Cerebellar cortex (tissue), 1 donor: ENCODE measurements around the gene PARK7.

Source experiments
- DNase-seq: peaks from one replicate; pipeline ENCODE4 v3.0.0-alpha.2; 2015; ENCODE audit warnings: low spot score

The PARK7 gene

DNA sequence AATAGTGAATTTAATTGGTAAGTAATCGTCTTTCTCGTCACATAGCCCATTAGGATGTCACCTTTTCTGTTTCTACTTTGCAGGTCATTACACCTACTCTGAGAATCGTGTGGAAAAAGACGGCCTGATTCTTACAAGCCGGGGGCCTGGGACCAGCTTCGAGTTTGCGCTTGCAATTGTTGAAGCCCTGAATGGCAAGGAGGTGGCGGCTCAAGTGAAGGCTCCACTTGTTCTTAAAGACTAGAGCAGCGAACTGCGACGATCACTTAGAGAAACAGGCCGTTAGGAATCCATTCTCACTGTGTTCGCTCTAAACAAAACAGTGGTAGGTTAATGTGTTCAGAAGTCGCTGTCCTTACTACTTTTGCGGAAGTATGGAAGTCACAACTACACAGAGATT, 23.3 kb downstream of the PARK7 start:
- DNase-seq: no peak

DNA sequence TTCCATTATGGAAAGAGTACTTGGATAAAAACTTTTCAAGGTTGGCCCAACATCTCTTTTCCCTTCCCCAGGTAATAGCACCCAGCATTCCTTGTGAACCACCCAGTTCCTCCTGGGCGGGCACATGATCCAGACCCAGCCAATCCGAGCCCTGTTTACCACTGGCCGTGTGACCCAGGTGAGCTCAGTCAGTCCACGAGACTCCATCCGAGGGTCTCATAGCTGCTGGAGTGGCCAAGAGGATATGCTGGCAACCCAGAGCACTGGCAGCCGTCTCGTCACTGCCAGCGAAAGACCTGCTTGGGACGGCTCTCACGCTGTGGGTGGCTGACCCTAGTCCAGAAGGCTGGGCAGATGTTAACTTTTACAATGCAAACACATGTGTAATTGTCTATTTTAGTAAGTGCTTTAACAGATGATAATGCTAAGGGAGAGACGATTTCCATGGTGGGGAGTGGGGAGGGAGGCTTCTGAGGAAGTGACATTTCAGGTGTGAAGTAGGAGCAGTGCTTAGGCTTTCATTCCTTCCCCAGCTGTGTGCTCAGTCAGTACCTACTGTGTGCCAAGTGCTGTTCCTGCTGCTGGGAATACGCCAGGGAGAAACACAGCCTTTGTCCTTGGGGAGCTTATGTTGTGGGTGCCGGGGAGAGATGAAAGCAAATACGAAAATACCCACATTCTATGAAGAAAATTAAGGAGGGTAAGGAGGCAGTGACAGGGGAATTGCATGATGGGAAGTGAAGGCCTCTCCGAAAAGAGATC, 24.5 kb downstream of the PARK7 start:
- DNase-seq: no peak

DNA sequence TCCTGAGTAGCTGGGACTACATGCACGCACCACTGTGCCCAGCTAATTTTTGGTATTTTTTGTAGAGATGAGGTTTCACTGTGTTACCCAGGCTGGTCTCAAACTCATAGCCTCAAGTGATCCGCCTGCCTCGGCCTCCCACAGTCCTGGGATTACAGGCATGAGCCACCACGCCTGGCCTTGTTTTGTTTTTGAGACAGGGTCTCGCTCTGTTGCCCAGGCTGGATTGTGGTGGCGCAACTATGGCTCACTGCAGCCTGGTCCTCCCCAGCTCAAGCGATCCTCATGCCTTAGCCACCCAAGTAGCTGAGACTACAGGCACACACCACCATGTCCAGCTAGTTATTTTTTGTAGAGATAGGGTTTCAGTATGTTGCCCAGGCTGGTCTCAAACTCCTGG, 26.0 kb downstream of the PARK7 start:
- DNase-seq: no peak

DNA sequence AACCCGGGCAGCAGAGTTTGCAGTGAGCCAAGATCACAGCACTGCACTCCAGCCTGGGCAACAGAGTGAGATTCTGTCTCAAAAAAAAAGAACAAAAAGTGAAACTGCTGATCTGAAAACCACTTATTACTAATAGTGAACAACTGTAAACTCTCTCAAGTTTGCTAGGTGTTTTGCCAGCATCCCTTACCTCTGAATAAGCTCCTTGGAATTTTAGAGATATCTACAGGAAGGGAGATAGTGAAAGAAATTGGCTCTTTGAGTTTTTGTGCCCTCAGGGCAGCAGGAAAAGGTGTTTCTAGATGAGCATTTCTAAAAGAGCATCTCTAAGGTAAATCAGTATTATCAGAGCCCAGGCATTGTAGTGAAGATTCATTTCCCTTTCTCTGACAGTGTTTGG, 27.1 kb downstream of the PARK7 start:
- DNase-seq: no peak

DNA sequence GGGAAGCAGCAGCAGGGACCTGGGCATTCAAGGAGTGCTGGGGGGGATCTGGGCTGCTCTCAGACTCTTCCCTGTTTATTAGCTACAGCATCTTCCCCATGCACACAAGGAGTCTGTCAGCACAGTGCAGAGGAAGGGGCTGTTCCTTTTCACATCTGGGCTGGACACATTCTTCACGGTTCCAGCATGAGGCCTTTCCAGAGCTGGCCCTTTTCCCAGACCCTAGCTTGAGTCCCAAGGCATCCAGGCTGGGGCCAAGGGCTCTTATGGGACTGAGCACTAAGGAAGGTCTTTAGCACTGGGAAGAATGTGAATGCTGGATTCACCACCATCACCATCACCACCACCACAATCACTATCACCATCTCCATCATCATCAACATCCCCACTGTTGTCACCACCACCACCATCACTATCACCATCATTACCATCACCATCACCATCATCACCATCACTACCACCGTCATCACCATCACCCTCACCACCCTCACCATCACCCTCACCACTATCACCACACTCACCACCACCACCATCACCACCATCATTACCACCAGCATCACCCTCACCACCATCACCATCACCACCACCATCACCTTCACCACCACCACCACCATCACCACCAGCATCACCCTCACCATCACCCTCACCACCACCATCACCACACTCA, 28.4 kb downstream of the PARK7 start:
- DNase-seq: no peak

DNA sequence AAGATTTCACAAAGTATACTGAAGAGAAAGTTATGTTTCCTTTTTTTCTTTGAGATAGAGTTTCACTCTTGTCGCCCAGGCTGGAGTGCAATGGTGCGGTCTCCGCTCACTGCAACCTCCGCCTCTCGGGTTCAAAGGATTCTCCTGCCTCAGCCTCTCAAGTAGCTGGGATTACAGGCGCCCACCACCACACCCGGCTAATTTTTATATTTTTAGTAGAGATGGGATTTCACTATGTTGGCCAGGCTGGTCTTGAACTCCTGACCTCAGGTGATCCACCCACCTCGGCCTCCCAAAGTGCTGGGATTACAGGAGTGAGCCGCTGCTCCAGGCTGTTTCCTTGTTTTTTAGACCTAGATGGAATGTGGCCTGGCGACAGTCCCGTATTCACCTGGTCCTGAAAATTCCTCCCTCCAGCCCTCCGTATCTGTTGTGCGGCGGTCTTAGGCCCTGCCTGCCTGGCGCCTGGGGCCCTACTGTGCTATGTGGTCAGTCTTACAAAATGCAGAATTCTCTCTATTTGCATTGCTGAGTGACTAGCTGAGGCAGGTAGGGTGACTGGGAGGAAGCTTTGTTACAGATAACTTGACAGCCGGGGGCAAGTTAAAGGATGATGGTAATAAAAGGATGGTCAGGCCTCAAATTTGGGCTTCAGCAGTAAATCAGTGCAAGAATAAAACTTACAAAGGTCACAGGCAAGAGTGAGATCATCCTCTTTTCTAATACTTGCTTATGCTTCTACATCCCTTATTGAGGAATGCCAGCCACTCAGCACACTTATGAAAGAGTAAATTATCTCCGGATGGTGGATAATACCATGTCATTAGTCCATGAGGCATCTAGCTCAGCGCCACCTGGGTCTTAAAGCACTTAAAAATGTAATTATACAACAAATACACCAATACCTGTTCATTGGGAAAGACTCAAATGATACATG, 30.3 kb downstream of the PARK7 start:
- no peak for DNase-seq

DNA sequence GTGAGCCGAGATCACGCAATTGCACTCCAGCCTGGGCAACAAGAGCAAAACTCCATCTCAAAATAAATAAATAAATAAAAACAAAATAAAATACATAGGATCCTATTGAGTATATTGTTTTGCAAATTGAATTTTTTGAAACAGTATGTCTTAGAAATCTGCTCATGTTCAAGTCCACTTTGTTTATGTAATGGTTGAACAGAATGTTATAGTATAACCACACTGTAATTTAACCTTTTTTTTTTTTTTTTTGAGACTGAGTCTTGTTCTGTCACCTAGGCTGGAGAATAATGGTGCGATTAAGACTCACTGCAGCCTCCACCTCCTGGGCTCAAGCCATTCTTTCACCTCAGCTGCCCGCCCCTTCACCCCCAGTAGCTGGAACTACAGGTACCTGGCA, 31.4 kb downstream of the PARK7 start:
- DNase-seq: no peak

DNA sequence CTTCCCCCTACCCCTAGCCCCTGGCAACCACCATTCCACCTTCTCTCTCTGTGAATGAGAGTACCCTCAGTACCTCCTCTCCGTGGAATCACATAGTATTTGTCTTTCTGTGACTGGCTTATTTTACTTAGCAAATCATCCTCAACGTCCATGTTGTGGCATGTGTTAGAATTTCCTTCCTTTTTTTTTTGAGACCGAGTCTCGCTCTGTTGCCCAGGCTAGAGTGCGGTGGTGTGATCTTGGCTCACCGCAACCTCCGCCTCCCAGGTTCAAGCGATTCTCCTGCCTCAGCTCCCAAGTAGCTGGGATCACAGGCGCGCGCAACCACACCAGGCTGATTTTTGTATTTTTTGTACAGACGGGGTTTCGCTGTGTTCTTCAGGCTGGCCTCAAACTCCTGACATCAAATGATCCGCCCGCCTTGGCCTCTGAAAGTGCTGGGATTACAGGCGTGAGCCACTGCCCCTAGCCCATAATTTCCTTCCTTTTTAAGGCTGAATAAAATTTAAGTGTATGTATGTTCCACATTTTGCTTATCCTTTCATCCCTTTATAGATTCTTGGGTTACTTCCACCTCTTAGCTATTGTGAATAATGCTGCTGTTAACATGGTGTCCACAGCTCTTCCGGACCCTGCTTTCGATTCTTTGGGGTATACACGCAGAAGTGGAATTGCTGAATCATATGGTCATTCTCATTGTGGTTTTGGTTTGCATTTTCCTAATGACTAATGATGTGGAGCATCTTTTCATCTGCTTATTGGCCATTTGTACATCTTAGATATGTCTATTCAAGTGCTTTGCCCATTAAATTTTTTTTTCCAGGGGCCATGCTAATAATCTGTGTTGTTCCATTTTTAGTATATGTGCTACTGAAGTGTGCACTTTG, 32.3 kb downstream of the PARK7 start:
- DNase-seq: no peak

DNA sequence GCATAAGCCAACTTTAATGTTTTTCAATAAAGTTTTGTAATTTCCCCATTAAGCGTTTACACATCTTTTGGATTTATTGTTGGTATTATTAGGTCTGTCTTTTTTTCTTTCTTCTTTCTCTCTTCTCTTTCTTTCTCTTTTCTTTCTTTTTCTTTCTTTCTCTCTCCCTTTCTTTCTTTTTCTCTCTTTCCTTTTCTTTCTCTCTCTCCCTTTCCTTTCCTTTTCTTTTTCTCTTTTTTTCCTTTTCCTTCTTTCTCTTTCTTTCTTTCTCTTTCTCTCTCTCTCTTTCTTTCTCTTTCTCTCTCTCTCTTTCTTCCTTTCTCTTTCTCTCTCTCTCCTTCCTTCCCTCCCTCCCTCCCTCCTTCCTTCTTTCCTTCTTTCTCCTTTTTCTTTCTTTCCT, 33.3 kb downstream of the PARK7 start:
- no peak for DNase-seq

DNA sequence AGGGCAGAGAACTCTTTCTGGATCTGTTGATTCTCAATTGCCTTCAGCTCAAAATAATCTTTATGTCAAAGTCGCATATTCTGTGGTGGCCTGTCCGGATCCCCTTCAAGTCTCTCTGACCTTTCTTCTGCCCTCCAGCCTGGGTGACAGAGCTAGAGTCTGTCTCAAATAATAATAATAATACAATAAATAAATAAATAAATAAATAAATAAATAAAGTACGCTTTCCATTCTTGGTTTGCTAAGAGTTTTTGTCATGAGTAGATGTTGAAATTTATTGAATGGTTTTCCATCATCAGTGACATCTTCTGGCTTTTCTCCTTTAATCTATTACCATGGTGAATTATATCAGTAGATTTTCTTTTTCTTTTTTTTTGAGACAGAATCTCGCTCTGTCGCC, 33.9 kb downstream of the PARK7 start:
- DNase-seq: no peak

DNA sequence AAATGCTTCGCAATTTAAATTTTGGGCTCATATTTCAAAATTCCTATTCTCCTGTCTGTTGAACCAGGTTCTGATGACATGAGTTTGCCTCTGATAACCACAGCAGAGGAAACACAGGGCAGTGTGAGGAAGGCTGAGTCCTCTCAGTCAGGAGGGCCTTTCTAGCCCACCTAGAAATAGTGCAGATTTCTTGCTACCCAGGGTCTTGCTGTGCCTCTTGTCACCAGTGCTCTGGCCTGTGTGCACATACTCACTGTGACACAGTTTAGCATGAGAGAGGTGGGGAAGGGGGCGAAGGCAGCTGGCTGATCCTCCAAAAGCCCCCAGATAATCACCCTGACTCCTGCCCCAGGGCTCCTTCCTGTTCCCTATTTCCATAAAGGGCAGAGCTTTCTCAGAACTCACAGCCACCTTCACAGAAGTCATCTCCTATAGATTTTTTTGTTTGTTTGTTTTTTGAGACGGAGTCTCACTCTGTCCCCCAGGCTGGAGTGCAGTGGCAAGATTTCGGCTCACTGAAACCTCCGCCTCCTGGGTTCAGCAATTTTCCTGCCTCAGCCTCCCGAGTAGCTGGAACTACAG, 40.9 kb downstream of the PARK7 start:
- no peak for DNase-seq

DNA sequence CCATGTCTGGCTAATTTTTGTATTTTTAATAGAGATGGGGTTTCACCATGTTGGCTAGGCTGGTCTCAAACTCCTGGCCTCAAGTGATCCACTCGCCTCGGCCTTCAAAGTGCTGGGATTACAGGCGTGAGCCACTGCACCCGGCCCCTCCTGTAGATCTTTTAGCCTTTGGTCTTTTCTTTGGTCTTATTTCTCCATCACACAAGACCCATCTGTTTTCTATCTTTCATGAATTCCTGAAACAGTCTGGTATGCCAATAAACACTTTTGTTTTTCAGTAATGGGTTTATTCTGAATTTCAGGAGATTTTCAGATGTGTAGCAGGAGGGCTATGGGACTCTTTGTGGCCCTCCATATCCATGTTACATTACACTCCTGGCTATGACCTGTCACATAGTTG, 41.4 kb downstream of the PARK7 start:
- DNase-seq: no peak

DNA sequence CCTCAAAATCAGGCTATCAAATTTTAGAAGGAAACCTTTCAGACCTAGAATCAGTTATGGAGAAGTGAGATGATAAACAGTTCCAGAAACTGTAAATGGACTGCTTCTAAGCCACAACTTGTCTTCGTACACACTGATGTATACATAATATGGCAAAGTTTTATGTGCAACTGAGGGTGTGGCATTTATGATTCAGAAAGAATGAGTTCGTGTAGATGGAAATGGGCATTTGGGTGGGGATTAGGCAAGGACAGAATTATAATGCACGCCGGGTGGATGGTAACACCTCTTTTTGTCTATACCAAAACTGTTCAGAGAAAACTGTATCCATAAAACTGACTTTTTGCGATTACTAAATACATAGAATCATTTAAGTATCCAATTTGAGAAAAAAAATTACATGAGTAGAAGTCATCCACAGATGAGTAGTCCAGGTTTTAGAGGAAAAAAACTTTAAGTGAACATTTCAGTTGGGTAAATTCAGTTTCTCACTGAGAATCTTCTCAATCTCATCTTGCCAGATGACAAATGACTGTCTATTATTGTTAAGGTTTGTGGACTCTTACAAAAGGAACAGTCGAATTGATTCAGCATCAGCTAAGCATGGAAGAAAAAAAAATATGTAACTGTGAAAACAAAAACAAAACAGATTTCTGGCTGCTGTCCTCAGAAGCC, 42.1 kb downstream of the PARK7 start:
- DNase-seq: no peak

DNA sequence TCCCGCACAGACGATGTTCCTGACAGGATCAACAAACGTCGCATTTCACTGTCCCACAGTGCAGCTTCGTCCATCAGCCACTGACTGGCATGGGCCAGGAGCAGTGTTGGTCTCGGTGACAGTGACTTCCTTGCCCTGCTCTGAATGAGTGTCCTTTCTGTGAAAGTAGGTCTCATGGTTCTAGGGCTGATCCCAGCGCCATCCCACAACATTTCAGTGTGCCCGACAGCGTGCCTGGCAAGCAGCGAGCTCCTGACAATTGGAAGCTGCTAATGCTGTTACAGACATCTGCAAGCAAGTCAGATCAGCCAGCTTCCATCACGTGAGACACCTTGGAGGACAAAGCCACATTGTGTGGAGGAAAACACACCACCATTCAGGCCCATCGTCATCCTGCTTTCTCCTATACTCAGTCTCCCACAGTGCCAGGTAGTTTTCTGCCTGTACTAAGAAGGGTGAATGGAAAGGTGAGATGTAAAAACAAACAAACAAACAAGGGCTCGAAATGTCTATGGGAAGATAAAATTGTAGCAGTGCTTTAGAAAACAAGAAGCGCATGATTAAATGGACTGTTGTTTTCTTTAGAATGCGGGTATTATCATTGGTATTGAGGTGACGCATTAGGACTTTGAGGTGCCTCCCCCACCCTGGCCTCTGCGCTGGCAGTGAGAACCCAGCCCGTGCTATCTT, 42.7 kb downstream of the PARK7 start:
- peak; percentile 63 for DNase-seq

DNA sequence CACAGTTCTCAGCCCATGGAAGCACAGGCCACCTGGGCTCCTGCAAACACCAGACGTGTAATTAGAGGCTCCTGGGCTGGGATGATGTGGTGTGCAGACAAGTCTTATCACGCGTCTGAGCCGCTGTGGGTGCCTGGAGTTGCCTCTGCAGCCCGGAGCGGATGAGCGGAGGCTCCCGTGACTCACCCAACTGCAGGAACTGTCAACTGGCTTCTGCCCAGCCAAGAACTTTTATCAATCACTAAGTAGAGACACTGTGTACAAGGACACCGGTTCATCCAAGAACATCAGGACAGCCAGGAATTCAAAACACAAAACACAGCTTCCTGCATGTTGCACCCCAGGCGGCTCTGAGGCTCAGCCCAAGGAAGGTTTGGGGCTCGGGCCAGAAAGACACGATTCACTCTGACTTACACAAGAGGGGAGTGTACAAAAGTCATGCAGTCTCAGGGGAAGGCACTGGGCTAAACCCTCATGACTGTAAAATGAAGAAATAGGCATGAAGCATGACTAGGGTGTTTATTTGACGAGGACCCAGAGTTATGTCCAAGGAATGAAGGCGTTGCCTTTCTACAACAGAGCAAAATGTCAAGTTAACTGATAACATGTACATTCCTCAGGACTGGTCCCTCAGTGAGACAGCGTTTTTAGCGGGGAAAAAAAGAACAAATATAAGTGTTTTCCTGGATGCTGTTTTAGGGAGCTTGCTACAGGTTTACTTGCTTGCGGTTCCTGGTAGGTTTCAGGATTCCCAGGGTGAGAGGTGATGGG, 43.5 kb downstream of the PARK7 start:
- DNase-seq: peak; percentile 60

DNA sequence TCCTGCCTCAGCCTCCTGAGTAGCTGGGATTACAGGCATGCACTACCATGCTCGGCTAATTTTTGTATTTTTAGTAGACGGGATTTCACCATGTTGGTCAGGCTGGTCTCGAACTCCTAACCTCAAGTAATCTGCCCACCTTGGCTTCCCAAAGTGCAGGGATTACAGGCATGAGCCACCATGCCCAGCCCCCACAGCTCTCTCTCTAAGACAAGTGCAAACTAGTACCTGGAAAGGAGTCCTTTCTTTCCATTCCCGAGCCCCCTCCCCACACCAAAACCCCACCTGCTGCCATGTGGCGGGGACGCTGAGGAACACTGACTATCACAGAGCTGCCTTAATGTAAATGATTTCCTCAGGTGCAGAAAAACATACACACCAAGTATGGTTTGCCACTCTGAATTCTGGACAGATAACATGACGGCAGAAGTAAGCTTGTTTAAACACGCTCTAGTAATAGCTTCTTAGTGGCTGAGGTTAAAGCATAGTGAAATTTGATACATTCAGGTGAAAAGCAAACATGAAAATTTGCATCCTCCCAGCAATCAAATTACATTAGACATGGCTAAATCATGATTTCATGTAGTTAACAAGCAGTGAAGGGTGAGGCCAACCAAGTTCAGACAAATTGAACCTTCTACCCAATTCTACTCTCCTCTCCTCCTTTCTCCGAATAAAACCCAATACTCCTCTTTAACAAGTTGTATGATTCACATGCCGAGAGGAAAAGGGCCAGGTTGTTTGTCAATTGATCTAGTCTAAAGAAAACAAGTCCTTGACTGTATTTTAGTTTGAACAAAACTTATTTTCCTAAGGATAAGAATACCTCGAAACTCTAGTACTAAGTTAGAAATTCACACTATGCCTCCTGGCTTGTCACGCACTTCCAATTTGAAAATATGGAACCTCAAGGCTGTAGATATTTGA, 44.8 kb downstream of the PARK7 start:
- DNase-seq: peak; percentile 55

DNA sequence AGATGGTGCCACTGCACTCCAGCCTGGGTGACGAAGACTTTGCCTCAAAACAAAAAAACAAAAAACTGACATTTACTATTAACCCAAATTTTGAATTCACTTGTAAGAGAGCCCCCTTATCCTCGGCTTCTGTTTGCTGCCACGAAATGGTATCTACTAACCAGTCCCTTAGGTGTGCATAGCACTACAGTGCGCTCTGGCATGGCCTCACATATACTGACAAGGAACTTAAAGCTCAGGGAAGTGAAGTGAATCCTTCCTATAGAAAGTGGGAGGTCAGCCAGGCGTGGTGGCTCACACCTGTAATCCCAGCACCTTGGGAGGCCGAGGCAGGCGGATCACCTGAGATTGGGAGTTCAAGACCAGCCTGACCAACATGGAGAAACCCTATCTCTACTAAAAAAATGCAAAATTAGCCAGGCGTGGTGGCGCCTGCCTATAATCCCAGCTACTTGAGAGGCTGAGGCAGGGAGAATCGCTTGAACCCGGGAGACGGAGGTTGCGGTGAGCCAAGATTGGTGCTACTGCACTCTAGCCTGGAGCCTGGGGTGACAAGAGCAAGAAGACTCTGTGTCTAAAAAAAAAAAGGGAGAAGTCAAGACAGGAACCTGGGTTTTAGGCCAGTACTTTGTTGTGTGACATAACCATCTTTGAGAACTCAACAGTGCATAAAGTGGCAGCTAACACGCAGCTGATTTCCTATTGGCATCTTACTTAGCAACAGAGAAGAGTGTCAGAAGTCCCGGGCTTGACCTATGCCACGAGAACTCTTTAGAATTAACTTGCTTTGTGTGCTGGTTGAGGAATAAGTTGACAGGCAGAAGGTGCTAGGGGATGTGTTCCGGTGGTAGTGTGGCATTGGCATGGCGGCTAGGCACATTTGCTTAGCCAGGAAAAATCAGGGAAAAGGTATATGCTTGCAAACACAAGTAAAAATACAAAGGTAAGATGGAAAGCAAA, 47.8 kb downstream of the PARK7 start:
- peak; percentile 42 for DNase-seq
